Measurements from ENCODE around the gene RRAD.

Gene RRAD

GRCh38 chr16:66913081-66913480, 12.3 kb downstream of the RRAD start:
- no peak for DNase-seq

DNA sequence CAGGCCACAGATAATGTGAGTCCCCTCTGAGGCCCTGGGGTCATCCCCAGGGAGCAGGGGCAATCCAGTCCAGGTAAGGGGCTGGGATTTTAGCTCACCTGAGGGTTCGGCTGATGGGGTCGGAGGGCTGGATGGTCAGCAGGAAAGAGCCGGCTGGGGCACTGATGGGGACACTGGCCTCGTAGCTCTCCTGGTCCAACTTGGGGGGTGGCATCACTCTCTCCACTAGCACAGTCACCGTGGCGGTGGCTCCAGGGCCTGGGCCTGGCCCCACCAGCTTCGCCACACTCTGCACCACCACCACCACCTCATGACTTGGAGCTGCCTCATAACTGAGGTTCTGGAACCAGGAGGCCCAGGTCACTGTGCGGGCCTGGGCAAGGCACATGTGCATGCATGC, 13.5 kb downstream of the RRAD start:
- no peak for DNase-seq

DNA sequence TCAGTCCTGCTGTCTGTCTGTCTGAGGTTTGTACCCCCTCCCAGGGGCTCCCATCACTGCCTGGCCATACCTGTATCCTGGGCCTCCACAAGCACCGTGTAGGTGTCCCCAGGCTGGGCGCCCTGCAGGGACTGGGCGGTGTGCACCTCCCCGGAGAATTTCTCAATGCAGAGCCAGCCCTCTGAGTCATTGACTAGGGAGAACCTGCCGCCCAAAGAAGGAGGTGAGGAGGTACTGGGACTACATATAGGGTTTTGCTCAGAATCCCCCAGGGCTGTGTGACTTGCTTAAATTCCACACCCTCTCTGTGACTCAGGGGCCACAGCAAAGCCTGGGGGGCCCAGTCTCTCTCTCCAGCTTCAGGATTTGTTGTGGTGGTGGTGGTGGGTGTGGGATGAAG, 14.2 kb downstream of the RRAD start:
- no peak for DNase-seq

- DNase-seq = no peak
These were observed 15.0 kb downstream of the RRAD start for GRCh38 chr16:66910175-66910940.

GRCh38 chr16:66908762-66909559, 16.4 kb downstream of the RRAD start:
- no peak for DNase-seq

DNA sequence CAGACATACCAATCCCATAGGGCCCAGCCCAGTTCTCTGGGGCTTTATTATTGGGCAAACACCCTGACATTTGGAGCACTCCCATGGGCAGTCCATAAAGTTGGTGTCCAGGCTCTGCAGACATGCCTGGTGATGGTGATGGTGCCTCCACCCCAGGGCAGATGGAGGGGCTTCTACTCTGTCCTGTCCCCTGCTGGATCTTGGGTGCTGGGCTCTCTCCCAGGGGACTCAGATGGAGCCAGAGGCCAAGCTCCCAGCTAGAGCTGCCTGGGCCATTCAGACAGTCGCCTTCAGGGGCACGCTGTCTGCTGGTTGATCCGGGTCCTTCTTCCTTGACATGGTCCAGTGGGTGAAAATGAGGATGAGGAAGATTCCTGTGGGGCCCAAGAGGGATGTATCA, 17.2 kb downstream of the RRAD start:
- no peak for DNase-seq

DNA sequence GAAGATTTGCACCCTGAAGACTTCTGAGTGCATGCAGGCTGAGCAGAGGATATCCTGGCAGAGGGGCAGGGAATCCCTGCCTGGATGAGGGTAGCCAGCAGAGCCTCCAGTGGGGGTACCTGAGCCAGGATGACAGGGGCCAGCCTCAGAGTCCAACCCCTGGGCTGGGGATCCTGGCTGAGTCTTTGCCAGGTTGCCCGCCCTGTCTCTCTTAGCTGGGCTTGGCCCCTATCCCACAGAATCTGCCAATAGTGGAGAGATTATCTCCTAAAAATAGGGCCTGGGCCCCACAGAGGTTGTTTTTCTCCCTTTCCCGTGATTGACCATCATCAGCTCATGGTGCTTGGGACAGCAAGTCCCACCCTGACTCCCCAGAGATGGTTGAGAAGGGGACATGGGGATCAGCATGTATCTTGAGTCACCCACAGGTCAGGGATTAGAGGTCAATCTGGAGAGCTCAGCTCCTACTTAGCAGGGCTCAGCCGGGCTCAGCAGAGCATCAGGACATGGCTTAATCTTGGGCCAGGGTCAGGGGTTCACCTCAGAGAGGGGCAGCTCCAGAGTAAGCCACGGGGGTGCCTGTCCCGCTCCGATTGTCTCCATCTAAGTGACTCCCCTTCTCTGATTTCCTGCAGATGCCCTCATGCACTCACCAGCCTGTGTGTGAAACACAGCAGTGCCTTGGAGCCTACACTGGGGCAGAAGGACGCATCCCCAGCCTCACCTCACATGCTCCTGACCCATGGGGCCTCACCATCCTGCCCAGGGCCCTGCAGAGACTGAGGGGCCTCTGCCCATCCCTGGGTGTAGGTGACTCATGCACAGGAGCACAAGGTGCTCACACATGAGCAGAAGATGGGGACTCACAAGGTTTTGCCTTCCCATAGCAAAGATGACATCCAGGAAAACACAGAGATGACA, 18.2 kb downstream of the RRAD start:
- DNase-seq = no peak

GRCh38 chr16:66905633-66906539, 19.4 kb downstream of the RRAD start:
- peak; percentile 22 for DNase-seq

GRCh38 chr16:66904846-66905632, 20.3 kb downstream of the RRAD start:
- peak; percentile 22 for DNase-seq

DNA sequence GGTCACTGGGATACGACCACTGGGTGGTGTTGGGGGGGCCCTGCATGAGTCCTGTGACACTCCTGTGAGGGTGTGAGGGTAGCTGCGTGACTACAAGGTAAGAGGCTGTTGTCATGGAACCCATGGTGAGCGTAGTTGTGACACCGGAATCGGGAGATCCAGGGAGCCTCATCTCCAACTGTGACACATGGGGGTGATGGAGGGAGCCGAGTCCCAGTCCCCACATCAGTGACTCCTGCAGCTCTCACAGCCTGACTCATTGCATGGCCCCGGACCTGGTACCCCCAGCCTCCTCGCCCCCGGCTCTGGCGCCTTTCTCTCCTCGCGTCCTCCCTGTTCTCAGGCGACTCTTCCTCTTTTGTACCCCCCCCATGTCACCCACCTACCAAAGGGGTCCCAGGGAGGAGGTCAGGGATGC, 20.9 kb downstream of the RRAD start:
- DNase-seq = no peak

DNA sequence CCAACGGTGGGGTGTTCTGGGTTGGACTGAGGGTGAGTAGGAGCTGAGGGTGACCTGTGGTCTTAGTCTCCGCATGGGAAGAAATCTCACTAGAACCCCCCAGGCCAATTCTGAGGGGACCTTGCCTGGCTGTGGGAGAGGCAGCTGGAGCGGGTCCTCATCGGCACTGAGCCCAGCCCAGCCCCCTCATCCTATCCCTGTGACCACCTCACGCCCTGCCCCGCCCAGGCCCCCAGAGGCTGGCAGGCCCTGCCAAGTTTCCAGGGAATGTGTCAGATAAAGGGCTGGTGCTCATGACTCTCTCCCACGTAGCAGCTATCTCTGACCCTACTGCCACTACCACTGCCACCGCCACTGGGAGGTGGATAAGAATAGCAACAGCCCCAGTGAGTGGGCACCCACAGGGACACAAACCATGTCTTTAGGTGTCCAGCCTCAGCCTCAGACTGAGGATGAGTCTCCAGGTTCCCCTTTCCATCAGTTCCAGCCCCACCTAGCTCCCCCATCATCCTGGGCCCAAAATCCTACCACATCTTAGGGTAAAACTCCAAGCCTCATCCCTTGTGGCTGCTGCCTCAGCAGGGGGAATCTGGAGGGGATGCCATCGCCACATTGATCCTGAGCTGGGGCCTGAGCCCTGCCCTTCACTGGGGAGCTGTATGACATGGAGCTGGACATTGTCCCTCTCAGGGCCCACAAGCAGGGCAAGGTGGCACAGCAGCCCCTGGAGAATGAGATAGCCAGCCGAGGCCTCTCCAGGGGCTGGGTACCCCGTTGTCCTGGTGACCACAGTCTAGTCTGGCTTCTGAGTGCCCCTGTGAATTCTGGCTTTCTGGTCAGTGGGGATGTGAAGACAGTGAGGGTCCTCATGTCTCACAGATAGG, 21.5 kb downstream of the RRAD start:
- no peak for DNase-seq

DNA sequence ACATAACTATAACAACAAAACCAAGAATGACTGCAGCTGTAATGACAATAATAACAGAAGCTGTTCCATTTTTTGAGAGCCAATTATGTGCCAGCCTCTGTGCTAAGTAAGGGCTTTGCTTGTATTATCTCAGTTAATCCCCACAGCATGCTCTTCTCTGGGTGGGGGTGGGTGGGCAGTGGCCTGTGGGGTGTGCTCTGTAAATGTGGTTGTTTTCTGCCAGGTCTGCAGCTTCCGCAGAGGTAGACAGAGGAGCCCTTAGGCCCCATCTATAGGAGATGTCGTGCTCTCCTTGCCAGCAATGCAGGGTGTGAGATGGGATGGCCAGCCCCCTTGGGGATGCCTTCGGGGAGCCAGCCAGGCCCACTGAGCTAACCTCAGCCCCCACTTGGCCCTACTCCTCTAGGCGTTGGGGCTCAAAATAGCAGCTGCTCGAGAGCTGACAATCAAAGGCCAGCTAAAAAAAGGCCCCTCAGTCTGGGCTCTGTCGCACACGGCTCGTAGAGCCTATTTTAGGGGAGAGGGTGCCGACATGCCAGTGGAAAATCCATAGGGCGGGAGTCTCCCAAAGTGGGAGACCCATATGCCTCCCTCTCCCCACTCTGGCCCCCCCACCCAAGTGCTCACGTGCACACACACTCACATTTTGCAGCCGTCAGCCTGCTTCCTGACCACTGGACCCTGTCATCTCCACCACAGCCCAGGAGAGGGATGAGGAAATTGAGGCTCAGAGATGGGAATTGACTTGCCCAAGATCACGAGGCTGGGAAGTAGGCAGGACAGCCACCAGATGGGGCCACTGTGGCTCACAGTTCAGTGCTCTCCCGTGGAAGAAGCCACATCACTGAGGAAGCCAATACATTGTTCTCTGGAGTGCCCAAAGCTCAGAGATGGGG, 22.4 kb downstream of the RRAD start:
- no peak for DNase-seq

GRCh38 chr16:66901626-66902025, 23.7 kb downstream of the RRAD start:
- no peak for DNase-seq

DNA sequence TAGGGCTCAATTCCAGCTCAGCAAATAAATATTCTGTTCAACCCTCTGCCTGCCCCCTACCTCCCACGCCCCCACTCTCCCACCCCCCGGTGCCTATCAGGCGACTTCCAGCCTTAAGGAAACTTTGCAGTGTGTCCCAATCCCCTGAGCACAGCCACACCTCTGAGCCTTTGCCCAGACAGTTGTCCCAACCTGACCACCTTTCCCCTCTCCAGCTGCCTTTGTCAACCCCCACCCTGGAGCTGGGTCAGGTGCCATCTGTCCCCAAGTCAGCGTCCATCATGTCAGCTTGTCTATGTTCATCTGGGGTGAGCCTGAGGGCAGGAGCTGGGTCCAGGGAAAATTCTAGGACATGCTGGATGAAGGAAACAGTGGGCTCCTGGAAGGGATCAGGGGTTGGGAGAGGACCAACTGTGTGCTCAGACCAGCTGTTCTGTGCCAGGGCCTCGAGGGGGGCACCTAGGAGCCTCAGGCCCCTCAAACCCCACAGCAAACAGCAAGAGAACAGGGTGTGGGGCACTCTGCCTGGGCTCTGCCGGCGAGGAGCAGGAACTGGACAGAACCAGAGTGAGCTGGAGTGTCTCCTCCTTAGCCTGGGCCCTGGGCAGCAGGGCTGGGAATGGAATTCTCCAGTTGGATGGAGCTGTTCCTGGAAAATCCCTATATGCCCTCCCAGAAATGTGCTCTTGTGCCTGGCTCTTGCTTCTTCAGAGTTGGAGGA, 24.5 kb downstream of the RRAD start:
- DNase-seq = no peak

DNA sequence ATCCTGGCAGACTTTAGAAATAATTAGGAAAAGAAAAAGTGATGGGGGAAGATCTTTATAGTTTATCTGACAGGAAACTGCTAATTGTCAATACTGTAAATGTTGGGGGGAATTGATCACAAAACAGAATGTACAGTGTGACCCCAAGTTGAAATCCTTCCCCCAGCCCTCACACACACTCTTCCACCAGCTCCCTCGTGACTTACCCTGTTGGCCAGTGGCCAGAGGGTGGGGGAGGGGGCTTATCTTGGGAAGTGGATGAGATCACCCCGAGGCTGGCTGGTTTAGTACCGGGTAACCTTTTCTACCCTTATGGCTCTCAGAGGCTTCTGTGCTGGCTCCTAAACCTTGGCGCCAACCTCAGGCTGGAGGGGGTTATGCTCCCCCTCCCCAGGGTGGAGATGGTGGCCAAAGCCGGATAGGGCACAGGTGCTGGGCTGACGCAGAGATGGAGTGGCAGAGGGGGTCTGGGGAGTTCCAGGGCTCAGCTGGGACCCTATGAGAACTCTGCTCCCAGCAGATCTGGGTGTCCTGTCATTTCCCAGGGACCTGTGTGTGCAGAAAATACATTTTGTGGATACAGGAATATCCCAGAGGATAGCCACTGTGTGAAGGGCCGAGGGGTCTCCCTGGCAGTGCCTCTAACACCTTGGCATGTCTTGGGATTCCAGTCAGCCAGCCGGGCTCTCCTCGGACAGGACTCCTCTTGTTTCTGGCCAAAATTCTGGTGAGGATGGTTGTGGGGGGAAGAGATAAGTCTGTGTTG, 25.2 kb downstream of the RRAD start:
- peak; percentile 77 for DNase-seq

DNA sequence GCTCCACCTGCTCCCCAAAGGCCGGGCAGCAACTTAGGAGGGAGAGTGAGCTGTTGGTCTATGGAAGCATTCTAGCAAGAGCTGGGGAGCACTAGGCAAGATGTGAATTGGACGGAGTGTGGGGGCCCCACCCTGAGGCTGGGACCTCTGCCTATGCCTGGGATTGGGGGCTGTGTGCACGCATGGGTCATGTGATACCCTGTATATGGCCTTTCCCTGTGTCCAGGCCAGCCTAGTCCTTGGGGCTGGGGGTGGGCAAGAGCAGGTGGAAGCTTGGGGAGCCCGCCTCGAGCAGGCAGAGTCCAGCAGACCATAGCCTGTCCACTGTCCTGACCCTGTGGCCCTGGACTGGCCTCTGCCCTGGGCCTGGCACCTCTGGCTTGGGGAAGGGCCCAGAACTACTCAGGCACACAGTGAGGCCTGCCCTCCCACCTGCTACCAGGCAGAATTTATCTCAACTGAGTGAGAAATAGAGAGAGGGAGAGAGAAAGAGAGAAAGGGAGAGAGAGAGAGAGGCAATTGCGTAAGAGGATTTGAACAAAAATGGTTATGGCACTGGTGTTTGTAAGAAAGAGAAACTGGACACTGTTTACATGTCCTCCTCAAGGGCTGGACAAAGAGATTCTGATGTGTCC, 25.9 kb downstream of the RRAD start:
- DNase-seq = no peak

GRCh38 chr16:66898933-66899309, 26.4 kb downstream of the RRAD start:
- DNase-seq = no peak

Data from fibroblast of skin of right biceps (primary cell).